ENCODE results near the gene TMEM259.

Gene TMEM259

DNA sequence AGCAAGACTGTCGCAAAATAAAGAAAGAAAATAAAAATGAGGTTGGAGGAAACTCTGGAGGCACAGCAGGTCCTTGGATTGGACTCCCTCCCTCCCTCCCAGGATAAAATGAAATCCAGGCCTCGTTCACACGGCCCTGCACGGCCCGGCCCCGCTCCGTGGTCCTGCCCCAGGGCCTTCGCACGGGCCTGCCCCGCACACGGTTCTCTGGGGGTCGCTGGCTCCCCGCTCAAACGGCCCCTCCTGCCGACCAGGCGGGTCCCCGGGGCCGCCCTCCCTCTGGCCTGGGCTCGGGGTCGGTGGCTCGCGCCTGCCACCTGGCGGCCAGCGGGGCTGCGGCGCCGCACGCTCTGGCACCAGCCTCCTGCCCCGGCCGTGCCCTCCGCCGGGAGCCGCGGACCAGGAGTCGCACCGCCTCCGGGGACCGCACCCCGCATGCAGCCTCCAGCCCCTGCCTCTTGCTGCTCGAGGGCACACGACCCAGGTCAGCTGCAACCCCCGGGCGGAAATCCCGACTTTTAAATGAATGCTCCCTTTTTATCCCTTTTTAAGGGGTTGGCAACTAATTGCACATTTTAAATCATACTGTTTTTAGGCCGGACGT lies 38.3 kb downstream of the TMEM259 start:
- DNase-seq = peak; percentile 74

GRCh38 chr19:980133-980998 lies 40.6 kb downstream of the TMEM259 start:
- no peak for DNase-seq

- no peak for DNase-seq
Observed at GRCh38 chr19:979318-979741, 41.6 kb downstream of the TMEM259 start.

- DNase-seq = no peak
Observed at GRCh38 chr19:977058-977464, 43.9 kb downstream of the TMEM259 start.

DNA sequence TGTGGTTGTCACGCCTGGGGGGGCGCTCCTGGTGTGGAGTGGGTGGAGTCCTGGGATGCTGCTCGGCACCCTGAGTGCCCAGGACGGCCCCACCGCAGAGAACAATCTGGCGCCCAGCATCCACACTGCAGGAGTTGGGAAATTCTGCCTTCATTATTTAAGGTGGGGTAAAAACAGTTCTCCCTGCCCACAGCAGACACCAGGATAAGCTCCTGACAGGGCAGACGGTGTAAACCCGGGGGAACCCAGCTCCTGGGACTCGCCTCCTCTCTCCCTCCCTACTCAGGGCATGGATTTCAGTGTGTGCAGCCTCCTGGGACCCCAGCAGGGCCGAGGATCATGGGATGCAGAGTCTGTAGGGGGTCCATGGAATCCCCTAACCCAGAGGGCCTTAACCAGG lies 44.4 kb downstream of the TMEM259 start:
- DNase-seq = no peak

GRCh38 chr19:974564-975257 lies 46.2 kb downstream of the TMEM259 start:
- no peak for DNase-seq

- no peak for DNase-seq
Observed at GRCh38 chr19:973726-974563, 47.0 kb downstream of the TMEM259 start.

DNA sequence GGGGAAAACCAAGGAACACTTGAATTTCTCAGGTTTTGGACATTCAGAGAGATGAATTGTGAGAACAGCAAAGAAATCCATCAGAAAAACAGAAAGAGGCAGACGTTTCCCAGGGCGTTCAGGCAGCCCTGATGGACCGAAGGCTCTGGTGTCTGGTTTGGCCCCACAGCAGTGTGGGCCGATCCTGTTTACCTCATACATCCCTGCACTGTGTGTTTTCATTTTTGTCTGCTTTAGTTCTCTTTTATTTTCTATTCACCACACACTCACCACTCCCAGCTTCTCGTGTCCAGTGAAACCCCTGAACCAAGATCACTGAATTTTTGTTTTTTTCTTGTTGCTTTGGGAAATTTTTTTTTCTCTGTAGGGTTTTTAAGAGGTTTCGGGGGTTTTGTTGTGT lies 48.6 kb downstream of the TMEM259 start:
- DNase-seq = no peak

GRCh38 chr19:971795-972194 lies 49.1 kb downstream of the TMEM259 start:
- DNase-seq = no peak

- DNase-seq = no peak
Observed at GRCh38 chr19:970695-971094, 50.2 kb downstream of the TMEM259 start.

GRCh38 chr19:966485-967088 lies 54.3 kb downstream of the TMEM259 start:
- DNase-seq = no peak

GRCh38 chr19:964761-965694 lies 55.9 kb downstream of the TMEM259 start:
- no peak for DNase-seq

DNA sequence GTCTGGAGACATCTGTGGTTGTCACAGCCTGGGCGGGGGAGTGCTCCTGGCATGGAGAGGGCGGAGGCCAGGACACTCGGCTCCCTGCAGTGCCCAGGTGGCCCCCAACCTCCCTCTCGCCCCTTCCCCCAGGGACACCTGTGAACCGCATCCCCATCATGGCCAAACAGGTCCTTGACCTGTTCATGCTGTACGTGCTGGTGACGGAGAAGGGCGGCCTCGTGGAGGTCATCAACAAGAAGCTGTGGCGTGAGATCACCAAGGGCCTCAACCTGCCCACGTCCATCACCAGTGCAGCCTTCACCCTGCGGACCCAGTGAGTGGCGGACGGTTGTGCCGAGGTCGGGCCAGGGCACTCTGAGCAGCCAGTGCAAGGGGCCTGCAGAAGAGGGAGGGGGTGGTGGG lies 56.8 kb downstream of the TMEM259 start:
- DNase-seq = no peak

DNA sequence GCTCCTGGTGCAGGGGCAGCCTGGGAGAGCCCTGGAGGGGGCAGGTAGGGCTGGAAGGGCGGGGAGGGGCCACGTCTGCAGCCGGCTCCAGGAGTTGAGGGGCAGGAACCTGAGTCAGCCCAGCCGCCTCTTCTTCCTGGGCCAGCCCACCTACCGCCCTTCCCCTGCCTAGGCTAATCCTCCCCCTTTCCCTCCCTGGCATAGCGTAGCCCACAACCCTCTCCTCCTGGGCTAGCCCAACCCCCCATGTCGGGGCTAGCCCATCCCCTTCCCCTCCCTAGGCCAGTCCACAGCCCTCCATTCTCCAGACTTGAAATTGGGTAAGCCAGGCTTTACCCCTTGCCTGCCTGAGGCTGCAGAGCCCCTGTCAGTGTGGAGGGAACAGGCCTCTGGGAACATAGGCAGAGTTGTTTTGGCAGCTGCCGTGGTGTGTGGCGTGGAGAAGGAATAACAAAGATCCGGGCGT lies 57.4 kb downstream of the TMEM259 start:
- DNase-seq = no peak

GRCh38 chr19:962683-963400 lies 58.1 kb downstream of the TMEM259 start:
- no peak for DNase-seq

- DNase-seq = no peak
Observed at GRCh38 chr19:961866-962620, 58.9 kb downstream of the TMEM259 start.

- no peak for DNase-seq
Observed at GRCh38 chr19:960601-960938, 60.4 kb downstream of the TMEM259 start.

DNA sequence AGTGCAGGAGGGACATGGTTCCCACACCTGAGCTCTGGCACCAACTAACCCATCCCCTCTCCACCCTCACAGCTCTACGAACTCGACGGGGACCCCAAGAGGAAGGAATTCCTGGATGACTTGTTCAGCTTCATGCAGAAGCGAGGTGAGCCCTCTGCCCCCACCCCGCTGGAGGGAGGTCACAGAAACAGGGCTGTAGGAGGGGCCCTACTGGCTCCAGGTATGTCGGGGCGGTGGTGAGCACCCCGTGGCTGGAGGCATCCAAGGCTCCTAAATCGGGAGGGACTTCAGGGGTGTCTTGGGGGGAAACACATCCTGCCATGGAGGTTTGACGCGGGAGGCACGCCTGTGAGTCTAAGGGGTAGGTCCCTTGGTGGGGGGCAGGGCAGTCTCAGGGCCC lies 60.9 kb downstream of the TMEM259 start:
- no peak for DNase-seq
